Inferior parietal cortex (tissue), 1 donor: Measurements from ENCODE around the gene HRH1.
"Not testable (repeated sequence)": the region's sequence is repeated elsewhere in the genome, so short reads cannot be mapped to it uniquely, and the experiment has no call there.

Source experiments
- DNase-seq: peaks from one replicate; pipeline ENCODE4 v3.0.0-alpha.2; 2016; ENCODE audit errors: extremely low spot score

Gene HRH1

GRCh38 chr3:11244121-11244677 lies 89.9 kb downstream of the HRH1 start:
- DNase-seq, result no peak

- no peak for DNase-seq
Observed at GRCh38 chr3:11245276-11245675, 91.0 kb downstream of the HRH1 start.

GRCh38 chr3:11245827-11246662 lies 91.8 kb downstream of the HRH1 start:
- DNase-seq, result no peak

- no peak for DNase-seq
Observed at GRCh38 chr3:11246663-11246970, 92.3 kb downstream of the HRH1 start.

GRCh38 chr3:11247362-11247761 lies 93.1 kb downstream of the HRH1 start:
- DNase-seq, result no peak

GRCh38 chr3:11248596-11248995 lies 94.3 kb downstream of the HRH1 start:
- no peak for DNase-seq

- no peak for DNase-seq
Observed at GRCh38 chr3:11250902-11251806, 96.9 kb downstream of the HRH1 start.

GRCh38 chr3:11251807-11252176 lies 97.5 kb downstream of the HRH1 start:
- DNase-seq, result no peak

GRCh38 chr3:11254876-11255275 lies 100.6 kb downstream of the HRH1 start:
- DNase-seq, result no peak

- DNase-seq, result not testable (repeated sequence)
Observed at GRCh38 chr3:11255537-11255936, 101.2 kb downstream of the HRH1 start.

GRCh38 chr3:11258958-11259357 lies 104.7 kb downstream of the HRH1 start:
- DNase-seq, result no peak

GRCh38 chr3:11260460-11260859 lies 106.2 kb downstream of the HRH1 start:
- DNase-seq, result no peak

- no peak for DNase-seq
Observed at GRCh38 chr3:11269007-11269406, 114.7 kb downstream of the HRH1 start.

GRCh38 chr3:11271986-11272904 lies 118.0 kb downstream of the HRH1 start, which contains the start of gene ATG7:
Gene ATG7 (plus strand): TSS chr3:11272397. CDS start chr3:11298696, 26,299 bp downstream.
- peak; percentile 97 for DNase-seq

GRCh38 chr3:11272906-11273574 lies 118.7 kb downstream of the HRH1 start:
- DNase-seq, result no peak

- DNase-seq, result no peak
Observed at GRCh38 chr3:11273891-11274291, 119.6 kb downstream of the HRH1 start.

- no peak for DNase-seq
Observed at GRCh38 chr3:11274566-11275142, 120.4 kb downstream of the HRH1 start.

- DNase-seq, result no peak
Observed at GRCh38 chr3:11275926-11276325, 121.6 kb downstream of the HRH1 start.

GRCh38 chr3:11276901-11277300 lies 122.6 kb downstream of the HRH1 start:
- DNase-seq, result no peak
